Suprapubic skin (tissue), 3 donors: ENCODE data around the gene C1orf167.

Experiments used
- CTCF ChIP-seq, 2 donors: fragments of 200-600 bp in 1 of 2; fragments of 450-650 bp in 1 of 2; sonication (generic) in 1 of 2; IDR thresholded peaks; one replicate each; pipeline ENCODE4 v1.5.1; 2016 to 2019; ENCODE audit warnings: antibody characterized with exemption in 2 of 2, mild to moderate bottlenecking in 1 of 2, moderate library complexity in 1 of 2
- EP300 ChIP-seq: sonication (generic); formaldehyde crosslinking; IDR thresholded peaks from one replicate; pipeline ENCODE4 v1.6.1; 2017; ENCODE audit warnings: antibody characterized with exemption
- POLR2A ChIP-seq, 2 donors: fragments of 450-650 bp; IDR thresholded peaks; one replicate each; pipeline ENCODE4 v1.6.1; 2017; ENCODE audit warnings: antibody characterized with exemption in 2 of 2, mild to moderate bottlenecking in 2 of 2, moderate library complexity in 2 of 2

- TF ChIP-seq CTCF (IDR thresholded peaks at IDR 0.05) (no peak), EP300 (no peak), POLR2A (IDR thresholded peaks at IDR 0.05) (no peak)
Measured at GRCh38 chr1:11796036-11796828, 34.2 kb downstream of the C1orf167 start.
